Caco-2 (cell line): ENCODE data around the gene ALG6. TPM values are rescaled to one million over a fixed set of nuclear protein-coding genes. Genes with fewer than 3 reads are reported as not detected.

ENCODE experiments used
- BruUV-seq: library from RNA; stranded (reverse); fragments of 400-500 nt; replicated peaks from 2 replicates; lab custom pipeline; 2021; lab: Mats Ljungman, UMichigan
- CTCF ChIA-PET: fragments of 300-600 bp; sonication (Branson Sonifier 250); formaldehyde crosslinking; loops from one replicate; lab custom pipeline; 2022; ENCODE audit warnings: antibody characterized with exemption; lab: Charles Lee
- POLR2A ChIA-PET: fragments of 300-600 bp; sonication (Branson Sonifier 250); formaldehyde crosslinking; loops from one replicate; lab custom pipeline; 2022; ENCODE audit warnings: antibody characterized with exemption; lab: Charles Lee
- DNase-seq, 2 experiments: peaks; one replicate each; pipeline versions ENCODE4 v3.0.0 to v3.0.0-alpha.2; 2020 to 2022
- H3K27me3 ChIP-seq: replicated peaks from 2 replicates; pipeline ENCODE4 v1.6.0; 2011; ENCODE audit warnings: low read length; ENCODE audit not compliant: control insufficient read depth, insufficient read depth
- H3K36me3 ChIP-seq: 2 replicates; pipeline ENCODE4 v1.5.1; 2011; ENCODE audit warnings: low read length; ENCODE audit not compliant: control insufficient read depth, insufficient read depth
- H3K4me1 ChIP-seq: fragments of 250-450 bp; sonication (Bioruptor Pico); 2 replicates; pipeline ENCODE4 v1.5.1; 2020; ENCODE audit warnings: mild to moderate bottlenecking
- H3K4me3 ChIP-seq: 2 replicates; pipeline ENCODE4 v1.5.1; 2011; ENCODE audit warnings: low read depth, mild to moderate bottlenecking, control low read depth, low read length
- H3K9me3 ChIP-seq: fragments of 250-450 bp; sonication (Bioruptor Pico); 2 replicates; pipeline ENCODE4 v1.5.1; 2020; ENCODE audit warnings: mild to moderate bottlenecking, moderate library complexity
- H3K27ac Mint-ChIP-seq: one replicate; pipeline ENCODE4 v1.8.0; 2022; ENCODE audit warnings: mixed read lengths; ENCODE audit not compliant: unreplicated experiment
- H3K27me3 Mint-ChIP-seq: one replicate; pipeline ENCODE4 v1.8.0; 2022; ENCODE audit warnings: mixed read lengths; ENCODE audit not compliant: insufficient read depth, unreplicated experiment
- H3K36me3 Mint-ChIP-seq: one replicate; pipeline ENCODE4 v1.8.0; 2022; ENCODE audit warnings: mild to moderate bottlenecking, mixed read lengths; ENCODE audit not compliant: insufficient read depth, unreplicated experiment
- H3K4me1 Mint-ChIP-seq: one replicate; pipeline ENCODE4 v1.8.0; 2022; ENCODE audit warnings: low read depth, mixed read lengths; ENCODE audit not compliant: unreplicated experiment
- H3K4me3 Mint-ChIP-seq: one replicate; pipeline ENCODE4 v1.8.0; 2022; ENCODE audit warnings: mild to moderate bottlenecking, moderate library complexity, mixed read lengths; ENCODE audit not compliant: unreplicated experiment
- H3K9me3 Mint-ChIP-seq: one replicate; pipeline ENCODE4 v1.8.0; 2022; ENCODE audit warnings: mixed read lengths; ENCODE audit not compliant: unreplicated experiment
- intact Hi-C: fragments of 100-400 bp; cut with micrococcal nuclease; formaldehyde crosslinking; loops from one replicate; pipeline ENCODE4 v1.10.0; 2022; ENCODE audit not compliant: unreplicated experiment
- total RNA-seq: library from RNA; stranded (reverse); gene quantifications from 2 replicates; pipeline ENCODE4 v1.2.3, GENCODE V29; 2022
- TF ChIP-seq, protein P1 (sequence below), 2 experiments: fragments of 200-600 bp in 1 of 2; IDR thresholded peaks; 1 replicate in 1 of 2; 2 replicates in 1 of 2; pipeline versions ENCODE4 v1.5.1 to v1.8.0; 2011 to 2022; ENCODE audit warnings: antibody characterized with exemption in 1 of 2, control low read depth in 1 of 2, inconsistent platforms in 1 of 2, low read depth in 1 of 2, low read length in 1 of 2, mild to moderate bottlenecking in 1 of 2, moderate library complexity in 1 of 2; ENCODE audit not compliant: insufficient read depth in 1 of 2, severe bottlenecking in 1 of 2, unreplicated experiment in 1 of 2

Gene ALG6
- total RNA-seq, 1 experiment from 2014 or later = 9.2 TPM

- CTCF ChIA-PET = interaction anchor here (0.6 to 1.0 kb wide), 2 partner anchors 9 to 10 kb away, joined by 3 read pairs; no protein-coding TSS in a partner anchor
- POLR2A ChIA-PET = no interaction called here
- no peak overlapping the region for H3K4me3 Mint-ChIP-seq
These were observed 37.0 kb upstream of the ALG6 start for GRCh38 chr1:63330331-63330916.

DNA sequence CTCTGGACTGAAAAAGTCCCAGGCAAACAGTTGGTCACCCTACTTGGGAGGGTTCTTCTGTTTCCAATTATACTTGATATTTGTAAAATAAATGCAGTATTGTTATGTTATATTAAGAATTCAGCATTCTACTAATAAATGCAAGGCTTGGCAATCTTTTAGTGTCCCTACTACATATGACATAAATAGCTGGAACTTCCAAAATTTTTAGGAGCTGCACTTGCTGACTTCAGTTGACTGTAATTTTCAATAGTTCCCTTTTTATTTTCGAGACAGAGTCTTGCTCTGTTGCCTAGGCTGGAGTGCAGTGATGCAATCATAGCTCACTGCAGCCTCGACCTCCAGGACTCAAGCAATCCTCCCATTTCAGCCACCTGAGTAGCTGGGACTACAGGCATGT, 25.0 kb upstream of the ALG6 start:
- H3K27me3 Mint-ChIP-seq = peaks cover 13% of the 10 kb centered on the region
- intact Hi-C loops = no loop called here
- POLR2A ChIA-PET = no interaction called here
- no peak for DNase-seq
- H3K36me3 ChIP-seq = no peaks in the 10 kb centered on the region
- H3K4me1 Mint-ChIP-seq = no peaks in the 10 kb centered on the region
- no peaks in the 10 kb centered on the region for H3K36me3 Mint-ChIP-seq
- no peak overlapping the region for H3K27ac Mint-ChIP-seq
- H3K4me3 Mint-ChIP-seq = no peak overlapping the region
- no peaks in the 10 kb centered on the region for H3K9me3 ChIP-seq
- H3K9me3 Mint-ChIP-seq = no peaks in the 10 kb centered on the region
- CTCF ChIA-PET = no interaction called here
- H3K4me1 ChIP-seq = no peaks in the 10 kb centered on the region
- H3K27me3 ChIP-seq = no peaks in the 10 kb centered on the region
- no TSS peak for BruUV-seq
- H3K4me3 ChIP-seq = no peak overlapping the region
- TF ChIP-seq, protein P1, sequence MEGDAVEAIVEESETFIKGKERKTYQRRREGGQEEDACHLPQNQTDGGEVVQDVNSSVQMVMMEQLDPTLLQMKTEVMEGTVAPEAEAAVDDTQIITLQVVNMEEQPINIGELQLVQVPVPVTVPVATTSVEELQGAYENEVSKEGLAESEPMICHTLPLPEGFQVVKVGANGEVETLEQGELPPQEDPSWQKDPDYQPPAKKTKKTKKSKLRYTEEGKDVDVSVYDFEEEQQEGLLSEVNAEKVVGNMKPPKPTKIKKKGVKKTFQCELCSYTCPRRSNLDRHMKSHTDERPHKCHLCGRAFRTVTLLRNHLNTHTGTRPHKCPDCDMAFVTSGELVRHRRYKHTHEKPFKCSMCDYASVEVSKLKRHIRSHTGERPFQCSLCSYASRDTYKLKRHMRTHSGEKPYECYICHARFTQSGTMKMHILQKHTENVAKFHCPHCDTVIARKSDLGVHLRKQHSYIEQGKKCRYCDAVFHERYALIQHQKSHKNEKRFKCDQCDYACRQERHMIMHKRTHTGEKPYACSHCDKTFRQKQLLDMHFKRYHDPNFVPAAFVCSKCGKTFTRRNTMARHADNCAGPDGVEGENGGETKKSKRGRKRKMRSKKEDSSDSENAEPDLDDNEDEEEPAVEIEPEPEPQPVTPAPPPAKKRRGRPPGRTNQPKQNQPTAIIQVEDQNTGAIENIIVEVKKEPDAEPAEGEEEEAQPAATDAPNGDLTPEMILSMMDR (IDR thresholded peaks at IDR 0.05; ENCODE audit: insufficient read depth in 1 of 2, low read depth in 1 of 2, low read length in 1 of 2, severe bottlenecking in 1 of 2, unreplicated experiment in 1 of 2) = no peak

More at GRCh38 chr1:63330331-63330916, 37.0 kb upstream of the ALG6 start:
- Mint-ChIP-seq H3K27ac (no peak overlapping the region), H3K36me3 (no peaks in the 10 kb centered on the region), H3K9me3 (no peaks in the 10 kb centered on the region), H3K4me1 (no peaks in the 10 kb centered on the region), H3K27me3 (peaks cover 42% of the 10 kb centered on the region)
- Histone ChIP-seq H3K4me3 (no peak overlapping the region), H3K4me1 (no peaks in the 10 kb centered on the region), H3K27me3 (no peaks in the 10 kb centered on the region), H3K9me3 (no peaks in the 10 kb centered on the region), H3K36me3 (no peaks in the 10 kb centered on the region)
- no peak for DNase-seq
- intact Hi-C loops = no loop called here
- no TSS peak for BruUV-seq
- TF ChIP-seq, protein P1 (IDR thresholded peaks at IDR 0.05; ENCODE audit: insufficient read depth in 1 of 2, low read depth in 1 of 2, low read length in 1 of 2, severe bottlenecking in 1 of 2, unreplicated experiment in 1 of 2) = no peak

GRCh38 chr1:63343922-63344321, 23.5 kb upstream of the ALG6 start:
- H3K9me3 ChIP-seq = no peaks in the 10 kb centered on the region
- Mint-ChIP-seq H3K27ac (no peak overlapping the region), H3K4me1 (no peaks in the 10 kb centered on the region), H3K27me3 (peaks cover 16% of the 10 kb centered on the region), H3K9me3 (no peaks in the 10 kb centered on the region), H3K36me3 (no peaks in the 10 kb centered on the region), H3K4me3 (no peak overlapping the region)
- POLR2A ChIA-PET = no interaction called here
- TF ChIP-seq, protein P1 (IDR thresholded peaks at IDR 0.05; ENCODE audit: insufficient read depth in 1 of 2, low read depth in 1 of 2, low read length in 1 of 2, severe bottlenecking in 1 of 2, unreplicated experiment in 1 of 2) = no peak
- H3K4me3 ChIP-seq = no peak overlapping the region
- CTCF ChIA-PET = no interaction called here
- BruUV-seq = no TSS peak
- H3K36me3 ChIP-seq = no peaks in the 10 kb centered on the region
- no peaks in the 10 kb centered on the region for H3K27me3 ChIP-seq
- H3K4me1 ChIP-seq = no peaks in the 10 kb centered on the region
- no peak for DNase-seq
- intact Hi-C loops = no loop called here
